Measurements from ENCODE around the gene ARHGEF10L.
"Not testable (repeated sequence)": the region's sequence is repeated elsewhere in the genome, so short reads cannot be mapped to it uniquely, and the experiment has no call there.

Gene ARHGEF10L

DNA sequence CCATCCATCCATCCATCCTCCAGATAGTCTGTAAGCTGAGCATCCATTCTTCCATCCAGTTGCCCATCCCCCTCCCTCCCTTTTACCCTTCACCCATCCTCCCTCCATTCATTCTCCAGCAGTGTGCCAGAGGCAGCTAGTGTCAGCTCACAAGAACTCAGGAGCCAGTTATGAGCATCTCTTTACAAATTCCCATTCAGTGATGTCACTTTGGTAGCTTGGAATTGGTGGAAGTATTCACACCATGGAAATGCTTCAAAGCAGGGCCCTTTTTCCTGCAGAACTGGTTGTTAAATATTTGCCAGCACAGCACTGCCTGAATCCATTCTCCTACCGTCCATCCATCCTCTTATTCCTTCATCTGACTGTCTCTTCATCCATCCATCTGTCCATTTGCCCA, 72.5 kb downstream of the ARHGEF10L start:
- no peak for DNase-seq (ENCODE audit: low read depth)

GRCh38 chr1:17612831-17613230, 73.3 kb downstream of the ARHGEF10L start:
- no peak for DNase-seq (ENCODE audit: low read depth)

- no peak for DNase-seq (ENCODE audit: low read depth)
Observed at GRCh38 chr1:17614586-17614985, 75.1 kb downstream of the ARHGEF10L start.

GRCh38 chr1:17615157-17615556, 75.7 kb downstream of the ARHGEF10L start:
- no peak for DNase-seq (ENCODE audit: low read depth)

GRCh38 chr1:17615959-17616358, 76.5 kb downstream of the ARHGEF10L start:
- DNase-seq (ENCODE audit: low read depth) = no peak

GRCh38 chr1:17616731-17617279, 77.3 kb downstream of the ARHGEF10L start:
- no peak for DNase-seq (ENCODE audit: low read depth)

- DNase-seq (ENCODE audit: low read depth) = no peak
Observed at GRCh38 chr1:17617787-17618557, 78.5 kb downstream of the ARHGEF10L start.

DNA sequence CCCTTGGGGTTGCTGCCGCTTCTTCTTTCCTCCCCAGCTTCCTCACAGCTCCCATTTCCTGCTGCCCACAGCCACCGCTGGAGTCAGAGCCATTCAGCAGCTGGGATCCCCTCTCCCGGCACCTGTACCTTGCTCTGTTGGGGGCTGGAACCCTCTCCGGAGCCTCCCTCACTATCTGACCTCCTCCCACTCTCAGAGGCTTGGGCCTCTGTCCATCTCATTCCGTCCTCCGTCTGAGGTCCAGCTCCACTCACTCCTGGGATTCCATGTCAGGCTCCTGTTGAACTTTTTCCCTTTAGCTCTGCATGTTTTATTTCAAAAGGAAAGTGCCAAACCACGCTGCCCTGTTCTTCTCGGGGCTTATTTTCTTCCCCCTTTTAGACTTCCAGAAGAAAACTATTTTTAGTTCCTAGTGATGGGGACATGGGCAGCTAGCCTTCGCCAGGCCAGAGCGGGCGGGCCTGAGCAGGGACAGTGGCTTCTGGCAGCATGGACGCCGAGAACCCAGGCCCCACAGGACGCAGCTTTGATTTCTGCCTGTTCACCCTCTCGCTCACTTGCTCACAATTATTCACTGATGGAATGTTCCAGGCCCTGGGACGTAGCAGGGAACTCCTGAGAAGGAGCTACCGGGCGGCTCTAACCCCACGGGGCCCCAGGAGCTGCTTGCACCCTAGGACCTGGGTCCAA, 79.2 kb downstream of the ARHGEF10L start:
- DNase-seq (ENCODE audit: low read depth) = no peak

- DNase-seq (ENCODE audit: low read depth) = no peak
Observed at GRCh38 chr1:17620448-17620847, 81.0 kb downstream of the ARHGEF10L start.

GRCh38 chr1:17621691-17622090, 82.2 kb downstream of the ARHGEF10L start:
- no peak for DNase-seq (ENCODE audit: low read depth)

GRCh38 chr1:17622823-17623222, 83.3 kb downstream of the ARHGEF10L start:
- no peak for DNase-seq (ENCODE audit: low read depth)

DNA sequence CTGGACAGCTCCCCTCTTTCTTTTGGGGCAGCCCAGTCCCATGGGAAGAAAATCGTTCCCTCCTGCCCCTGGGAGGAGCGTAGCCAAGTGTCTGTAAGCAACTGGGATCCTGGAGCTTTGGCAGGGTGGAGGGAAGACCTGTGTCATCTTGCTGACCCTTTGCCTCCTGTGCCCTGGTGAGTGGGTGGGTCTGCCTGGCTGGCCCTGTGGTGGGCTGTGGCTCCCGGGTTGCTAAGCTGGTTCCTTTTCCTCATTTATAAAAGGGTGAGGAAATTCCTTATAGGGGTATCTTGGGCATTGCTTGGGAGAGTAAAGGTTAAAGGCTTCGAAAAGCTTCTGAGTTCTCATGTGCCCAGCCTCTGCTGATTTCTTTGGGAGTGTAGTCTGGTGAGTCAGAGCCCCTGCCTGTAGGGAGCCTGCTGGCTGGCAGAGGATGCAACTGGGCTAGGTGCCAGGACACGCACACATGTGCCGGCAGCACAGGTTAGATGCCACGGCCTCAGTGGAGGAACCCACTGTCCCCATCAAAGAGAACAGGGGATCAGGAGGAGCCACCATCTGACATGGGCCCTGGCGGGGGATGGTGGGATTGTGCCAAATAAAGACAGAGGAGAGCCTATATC, 85.2 kb downstream of the ARHGEF10L start:
- no peak for DNase-seq (ENCODE audit: low read depth)

GRCh38 chr1:17627239-17628052, 87.9 kb downstream of the ARHGEF10L start:
- DNase-seq (ENCODE audit: low read depth) = no peak

DNA sequence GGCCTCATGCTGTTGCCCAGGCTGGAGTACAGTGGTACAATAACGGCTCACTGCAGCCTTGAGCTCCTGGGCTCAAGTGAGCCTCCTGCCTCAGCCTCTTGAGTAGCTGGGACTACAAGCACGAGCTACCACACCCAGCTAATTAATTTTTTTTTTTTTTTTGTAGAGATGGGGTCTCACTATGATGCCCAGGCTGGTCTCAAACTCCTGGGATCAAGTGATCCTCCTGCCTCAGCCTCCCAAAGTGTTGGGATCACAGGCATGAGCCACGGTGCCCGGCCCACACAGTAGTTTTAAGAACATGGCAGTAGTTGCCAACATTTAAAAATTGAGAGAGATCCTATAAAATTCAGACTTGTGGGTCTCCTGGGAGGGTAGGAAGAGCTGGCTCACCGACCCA, 89.5 kb downstream of the ARHGEF10L start:
- not testable (repeated sequence) for DNase-seq (ENCODE audit: low read depth)

GRCh38 chr1:17629460-17629859, 90.0 kb downstream of the ARHGEF10L start:
- no peak for DNase-seq (ENCODE audit: low read depth)

DNA sequence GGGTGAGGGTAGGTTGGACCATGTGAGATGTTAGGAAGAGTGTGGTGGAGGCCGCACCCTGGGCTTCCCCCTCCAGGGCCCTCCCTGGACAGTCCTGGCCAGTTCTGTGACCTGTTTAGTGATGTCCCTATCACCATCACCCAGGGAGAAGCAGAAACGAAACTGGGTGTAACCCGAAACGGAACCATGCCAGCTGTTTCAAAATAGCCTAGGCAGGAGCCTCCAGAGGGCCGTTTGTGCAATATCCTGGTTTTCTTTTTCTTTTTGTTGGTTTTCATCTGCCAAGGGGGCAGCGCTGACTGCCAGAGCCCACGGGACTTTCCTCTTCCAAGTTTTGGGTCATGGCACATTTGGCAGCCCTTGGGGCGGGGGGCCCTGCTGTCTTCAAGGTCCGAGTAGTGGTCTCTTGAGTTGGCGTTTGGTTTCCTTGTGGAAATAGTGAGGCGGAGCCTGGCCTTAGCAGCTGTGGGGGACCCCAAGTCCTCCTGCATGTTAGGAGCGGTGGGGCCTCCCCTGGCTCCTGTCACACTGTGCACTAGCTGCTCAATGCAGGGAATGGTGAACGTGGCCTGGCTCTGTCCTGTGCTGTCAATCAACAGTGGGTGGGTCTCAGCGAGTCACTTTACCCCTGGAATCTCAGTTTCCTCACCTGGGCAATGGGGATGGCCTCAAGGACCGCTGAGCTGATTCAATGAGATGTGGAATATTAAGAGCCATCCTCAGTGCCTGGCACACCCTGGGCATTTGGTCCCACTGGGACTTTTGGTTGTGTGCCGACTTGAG, 90.7 kb downstream of the ARHGEF10L start:
- DNase-seq (ENCODE audit: low read depth) = no peak

- DNase-seq (ENCODE audit: low read depth) = no peak
Observed at GRCh38 chr1:17630986-17631385, 91.5 kb downstream of the ARHGEF10L start.

GRCh38 chr1:17631410-17631809, 91.9 kb downstream of the ARHGEF10L start:
- no peak for DNase-seq (ENCODE audit: low read depth)

- no peak for DNase-seq (ENCODE audit: low read depth)
Observed at GRCh38 chr1:17632106-17632505, 92.6 kb downstream of the ARHGEF10L start.

- no peak for DNase-seq (ENCODE audit: low read depth)
Observed at GRCh38 chr1:17632541-17633184, 93.2 kb downstream of the ARHGEF10L start.

DNA sequence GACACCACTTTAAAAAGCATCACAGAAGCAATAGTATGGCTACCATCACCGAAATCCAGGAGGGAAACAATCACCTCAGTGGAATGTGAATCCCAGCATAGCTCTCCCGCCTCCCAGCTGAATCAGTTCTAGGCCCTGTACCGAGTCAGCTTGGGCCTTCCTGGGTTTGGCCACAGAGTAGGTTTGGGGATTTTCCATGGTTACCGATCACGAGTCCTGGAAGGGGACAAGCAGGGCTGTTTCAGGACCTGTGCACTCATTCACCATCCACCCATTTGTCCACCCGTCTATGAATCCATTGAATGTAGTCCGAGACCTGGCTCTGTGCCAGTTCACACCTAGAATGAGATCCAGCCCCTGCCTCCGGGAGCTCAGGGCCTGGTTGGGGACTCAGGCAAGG, 94.2 kb downstream of the ARHGEF10L start:
- DNase-seq (ENCODE audit: low read depth) = no peak

Measured in activated T-cell treated with anti-CD3 and anti-CD28 coated beads for 24 hours (primary cell).